Thyroid gland (tissue), 4 donors: ENCODE results near the gene POLR2A. TPM values are rescaled to one million over a fixed set of nuclear protein-coding genes. Genes with fewer than 3 reads are reported as not detected.

Experiments
- DNase-seq, 2 donors: peaks; one replicate each; pipeline ENCODE4 v3.0.0-alpha.2; 2019
- H3K27ac ChIP-seq, 3 donors: fragments of 200-600 bp; sonication (generic); 1 replicate in 2 of 3; 2 replicates in 1 of 3; pipeline ENCODE4 v1.5.1; 2016 to 2019; ENCODE audit warnings: mild to moderate bottlenecking in 1 of 3, moderate library complexity in 1 of 3
- H3K27me3 ChIP-seq: fragments of 200-600 bp; sonication (generic); one replicate; pipeline ENCODE4 v1.5.1; 2019
- H3K36me3 ChIP-seq, 2 donors: fragments of 200-600 bp; sonication (generic); one replicate each; pipeline ENCODE4 v1.5.1; 2016 to 2019
- H3K4me1 ChIP-seq, 2 donors: fragments of 200-600 bp; sonication (generic); one replicate each; pipeline ENCODE4 v1.5.1; 2017 to 2019
- H3K4me3 ChIP-seq, 3 donors: fragments of 200-600 bp; sonication (generic); replicated peaks in 1 of 3; 1 replicate in 2 of 3; 2 replicates in 1 of 3; pipeline ENCODE4 v1.5.1; 2016; ENCODE audit warnings: mild to moderate bottlenecking in 1 of 3
- H3K9me3 ChIP-seq: fragments of 200-600 bp; sonication (generic); one replicate; pipeline ENCODE4 v1.5.1; 2017
- POLR2A ChIP-seq, 2 donors: fragments of 450-650 bp; IDR thresholded peaks; one replicate each; pipeline ENCODE4 v1.6.1; 2017; ENCODE audit warnings: antibody characterized with exemption in 2 of 2, mild to moderate bottlenecking in 2 of 2, moderate library complexity in 1 of 2
- WGBS, 2 donors: methylation state at CpG; one replicate each; pipeline ENCODE4 v1.1.5; 2017; 5-methylcytosine and 5-hydroxymethylcytosine counted together
- intact Hi-C: fragments of 100-400 bp; cut with DNase I; formaldehyde crosslinking; loops from one replicate; pipeline ENCODE4 v1.15.1; 2023
- total RNA-seq, 4 donors: library from RNA; depleted of rRNA; stranded (reverse); fragments of >200 nt; gene quantifications; one replicate each; pipeline ENCODE4 v1.2.3, GENCODE V29; 2016
- TF ChIP-seq, protein P1 (sequence below), 6 experiments: fragments of 200-600 bp in 3 of 6; fragments of 450-650 bp in 3 of 6; sonication (generic) in 3 of 6; IDR thresholded peaks; one replicate each; pipeline ENCODE4 v1.5.1; 2016 to 2019; ENCODE audit warnings: antibody characterized with exemption in 6 of 6, mild to moderate bottlenecking in 2 of 6, inconsistent platforms in 1 of 6, moderate library complexity in 1 of 6

Gene POLR2A
- total RNA-seq, 4 donors from 2014 or later, result 47.6 to 125 (median 82.2) TPM

DNA sequence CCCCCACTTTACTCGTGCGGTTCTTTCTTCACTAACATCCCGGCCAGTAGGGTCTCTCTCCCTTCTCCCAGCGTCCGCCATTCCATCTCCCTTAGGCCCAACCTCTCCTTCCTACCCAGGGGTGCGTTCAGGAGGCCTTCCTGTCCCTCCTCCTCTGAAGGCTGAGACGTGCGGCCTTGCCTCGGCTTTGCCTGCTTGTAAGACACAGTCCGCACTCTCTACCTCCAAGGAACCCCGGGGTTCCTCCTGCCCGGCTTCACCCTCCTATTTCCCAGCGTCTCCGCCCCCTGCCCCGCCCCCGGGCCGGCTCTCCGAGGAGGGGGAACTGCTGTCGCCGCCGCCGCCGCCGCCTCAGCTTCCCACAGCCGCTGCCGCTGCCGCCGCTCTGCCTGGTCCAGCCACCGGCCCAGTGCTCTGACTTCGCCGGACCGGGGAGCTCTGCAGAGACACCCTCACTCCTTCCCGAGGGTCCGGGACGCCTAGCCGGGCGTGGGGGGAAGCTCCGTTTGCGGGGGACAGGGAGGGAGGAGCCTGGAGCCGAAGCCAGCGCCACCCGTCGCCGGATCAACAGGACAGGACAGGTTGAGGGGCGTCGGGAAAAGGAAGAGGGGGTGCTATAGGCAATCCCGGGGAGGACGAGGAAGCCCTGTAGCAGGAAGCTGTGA is 46.1 kb upstream of the POLR2A start:
- DNase-seq, result peak; percentile 80 to 82
- 10% methylated on average over 43 to 46 of the region's 48 CpGs for WGBS, 2 donors
- peak in 1 of 2 donors; percentile 57 for TF ChIP-seq POLR2A (IDR thresholded peaks at IDR 0.05)
- TF ChIP-seq, protein P1, sequence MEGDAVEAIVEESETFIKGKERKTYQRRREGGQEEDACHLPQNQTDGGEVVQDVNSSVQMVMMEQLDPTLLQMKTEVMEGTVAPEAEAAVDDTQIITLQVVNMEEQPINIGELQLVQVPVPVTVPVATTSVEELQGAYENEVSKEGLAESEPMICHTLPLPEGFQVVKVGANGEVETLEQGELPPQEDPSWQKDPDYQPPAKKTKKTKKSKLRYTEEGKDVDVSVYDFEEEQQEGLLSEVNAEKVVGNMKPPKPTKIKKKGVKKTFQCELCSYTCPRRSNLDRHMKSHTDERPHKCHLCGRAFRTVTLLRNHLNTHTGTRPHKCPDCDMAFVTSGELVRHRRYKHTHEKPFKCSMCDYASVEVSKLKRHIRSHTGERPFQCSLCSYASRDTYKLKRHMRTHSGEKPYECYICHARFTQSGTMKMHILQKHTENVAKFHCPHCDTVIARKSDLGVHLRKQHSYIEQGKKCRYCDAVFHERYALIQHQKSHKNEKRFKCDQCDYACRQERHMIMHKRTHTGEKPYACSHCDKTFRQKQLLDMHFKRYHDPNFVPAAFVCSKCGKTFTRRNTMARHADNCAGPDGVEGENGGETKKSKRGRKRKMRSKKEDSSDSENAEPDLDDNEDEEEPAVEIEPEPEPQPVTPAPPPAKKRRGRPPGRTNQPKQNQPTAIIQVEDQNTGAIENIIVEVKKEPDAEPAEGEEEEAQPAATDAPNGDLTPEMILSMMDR (IDR thresholded peaks at IDR 0.05), result no peak
- no peaks in the 10 kb centered on the region for H3K36me3 ChIP-seq
- intact Hi-C loops, result loop anchor here (5.0 kb wide), 2 partner anchors 86 to 124 kb away; partner anchors contain the start of genes KCTD11 and SENP3
- H3K27me3 ChIP-seq, result no peaks in the 10 kb centered on the region
- H3K9me3 ChIP-seq, result no peaks in the 10 kb centered on the region
- H3K27ac ChIP-seq, result peak overlapping the region; percentile 48 to 67 (median 63)
- H3K4me1 ChIP-seq, result peaks cover 31 to 51% of the 10 kb centered on the region in 2 donors
- H3K4me3 ChIP-seq, result peak overlapping the region in 2 of 3 donors; percentile 25 to 38

DNA sequence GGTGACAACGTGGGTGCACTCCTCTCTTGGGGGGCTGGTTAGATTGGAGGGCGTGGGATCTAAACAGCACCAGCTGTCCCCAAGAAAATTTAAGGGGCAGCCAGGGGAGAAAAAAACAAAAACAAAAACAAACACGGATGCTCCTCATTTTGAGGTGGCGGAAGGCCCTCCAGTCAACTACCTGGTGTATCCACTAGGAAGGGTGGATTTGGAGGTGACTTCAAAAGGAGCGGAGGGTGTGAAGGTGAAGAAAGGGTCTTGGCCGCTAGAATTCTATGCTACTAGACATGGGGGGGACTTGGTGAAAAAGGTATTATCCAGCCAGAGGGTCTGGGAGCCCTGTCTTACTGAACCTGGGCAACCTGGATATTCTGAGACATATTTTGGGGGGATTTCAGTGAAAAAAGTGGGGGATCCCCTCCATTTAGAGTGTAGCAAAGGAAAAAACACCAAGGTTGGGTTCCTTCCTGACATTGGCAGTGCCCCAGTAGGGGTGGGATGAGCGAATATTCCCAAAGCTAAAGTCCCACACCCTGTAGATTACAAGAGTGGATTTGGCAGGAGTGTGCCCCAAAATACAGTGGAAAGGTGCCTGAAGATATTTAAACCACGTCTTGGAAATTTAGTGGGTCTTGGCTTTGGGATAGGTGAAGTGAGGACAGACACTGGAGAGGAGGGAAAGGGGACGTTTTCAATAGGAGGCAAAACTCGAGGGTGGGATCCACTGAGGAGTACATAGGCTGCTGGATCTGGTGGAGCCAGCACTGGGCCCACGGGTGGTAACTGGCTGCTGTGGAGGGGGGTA is 45.3 kb upstream of the POLR2A start:
- no peaks in the 10 kb centered on the region for H3K9me3 ChIP-seq
- intact Hi-C loops, result loop anchor here (5.0 kb wide), 2 partner anchors 87 to 123 kb away; partner anchors contain the start of genes KCTD11 and SENP3
- WGBS, 2 donors, result 41 to 44% methylated on average over 11 of the region's 11 CpGs
- H3K27ac ChIP-seq, result peak overlapping the region in 1 of 3 donors; percentile 63
- peaks cover 31 to 51% of the 10 kb centered on the region in 2 donors for H3K4me1 ChIP-seq
- no peak for DNase-seq
- no peaks in the 10 kb centered on the region for H3K36me3 ChIP-seq
- H3K27me3 ChIP-seq, result no peaks in the 10 kb centered on the region
- no peak for TF ChIP-seq POLR2A (IDR thresholded peaks at IDR 0.05)
- H3K4me3 ChIP-seq, result peak overlapping the region in 1 of 3 donors; percentile 51

DNA sequence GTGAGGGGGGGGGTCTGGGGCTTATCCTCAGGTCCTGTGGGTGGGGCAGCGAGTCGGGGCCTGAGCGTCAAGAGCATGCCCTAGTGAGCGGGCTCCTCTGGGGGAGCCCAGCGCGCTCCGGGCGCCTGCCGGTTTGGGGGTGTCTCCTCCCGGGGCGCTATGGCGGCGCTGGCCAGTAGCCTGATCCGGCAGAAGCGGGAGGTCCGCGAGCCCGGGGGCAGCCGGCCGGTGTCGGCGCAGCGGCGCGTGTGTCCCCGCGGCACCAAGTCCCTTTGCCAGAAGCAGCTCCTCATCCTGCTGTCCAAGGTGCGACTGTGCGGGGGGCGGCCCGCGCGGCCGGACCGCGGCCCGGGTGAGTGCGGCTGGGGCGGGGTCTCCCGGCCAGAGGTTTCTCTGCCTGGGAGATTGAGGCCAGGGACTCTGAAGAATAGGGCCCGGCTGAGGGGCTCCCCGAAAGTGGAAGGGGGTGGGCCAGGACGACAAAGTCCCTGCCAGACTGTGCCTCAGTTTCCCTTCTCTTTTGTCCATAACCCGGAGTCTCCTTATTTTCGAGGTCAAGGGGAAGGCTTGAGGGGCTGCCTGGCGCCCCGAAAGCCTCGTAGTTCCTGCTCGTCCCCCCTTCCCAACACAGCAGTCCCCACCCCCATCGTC is 44.6 kb upstream of the POLR2A start, which contains the start of gene FGF11:
Gene FGF11, plus strand, starts transcription at position 51 of the 651 bp plus-strand sequence. Its CDS starts 109 bp downstream, at position 160.
- H3K27ac ChIP-seq, result peak within 1 kb of the TSS in 2 of 3 donors; percentile 69 to 82
- no peaks in the 10 kb centered on the region for H3K27me3 ChIP-seq
- intact Hi-C loops, result loop anchor here (5.0 kb wide), 3 partner anchors 38 to 123 kb away; partner anchors contain the start of genes KCTD11, SENP3 and ZBTB4
- H3K4me3 ChIP-seq, result peak within 1 kb of the TSS in 2 of 3 donors; percentile 42 to 51
- 2% methylated on average over 14 to 23 of the region's 50 CpGs for WGBS, 2 donors
- no peaks in the 10 kb centered on the region for H3K9me3 ChIP-seq
- no peak for TF ChIP-seq POLR2A (IDR thresholded peaks at IDR 0.05)
- TF ChIP-seq, protein P1 (IDR thresholded peaks at IDR 0.05), result no peak
- peak; percentile 19 to 24 for DNase-seq
- no peaks in the 10 kb centered on the region for H3K36me3 ChIP-seq
- peaks cover 31 to 53% of the 10 kb centered on the region in 2 donors for H3K4me1 ChIP-seq

DNA sequence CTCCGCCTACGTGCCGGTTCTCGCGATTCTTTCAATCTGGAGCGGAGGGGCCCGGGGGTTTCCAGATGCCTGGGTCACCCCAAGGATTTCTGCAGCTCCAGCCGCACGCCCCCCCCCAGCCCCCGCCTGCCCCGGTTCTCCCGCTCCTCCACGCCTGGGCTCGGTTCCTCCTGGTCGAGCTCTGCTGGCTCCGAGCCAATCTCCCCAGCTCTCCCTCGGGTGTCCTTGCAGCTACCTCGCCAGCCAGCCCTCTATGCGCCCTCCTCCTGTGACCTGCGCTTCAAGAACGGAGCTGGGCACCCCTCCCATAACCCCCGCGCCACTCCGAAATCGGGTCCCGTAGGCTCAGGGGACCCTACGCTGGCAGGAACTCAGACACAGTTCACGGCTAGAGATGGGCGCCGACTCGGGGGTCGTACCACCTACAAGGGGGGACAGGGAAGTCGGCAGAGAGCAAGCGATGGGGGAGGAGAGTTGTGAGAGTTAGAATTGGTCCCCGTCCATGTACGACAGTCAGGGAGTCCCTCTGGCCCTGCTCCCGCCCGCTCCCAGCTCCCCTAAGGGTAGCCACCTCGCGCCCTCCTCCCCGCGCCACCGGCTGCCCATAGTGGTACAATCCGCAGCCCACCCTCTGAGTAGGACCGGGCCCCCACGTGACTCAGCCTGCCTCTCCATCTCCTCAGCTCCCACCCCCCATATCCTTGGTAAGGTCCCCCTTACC is 43.9 kb upstream of the POLR2A start:
- Histone ChIP-seq H3K27ac (peak overlapping the region in 2 of 3 donors; percentile 69 to 82), H3K4me3 (peak overlapping the region in 2 of 3 donors; percentile 42 to 51), H3K36me3 (no peaks in the 10 kb centered on the region), H3K9me3 (no peaks in the 10 kb centered on the region), H3K27me3 (no peaks in the 10 kb centered on the region), H3K4me1 (peaks cover 35 to 58% of the 10 kb centered on the region in 2 donors)
- WGBS, 2 donors, result 2% methylated on average over 28 to 37 of the region's 46 CpGs
- intact Hi-C loops, result loop anchor here (5.0 kb wide), 1 partner anchor 37 kb away; the partner anchor contains the start of gene ZBTB4
- peak in 1 of 2 donors; percentile 36 for TF ChIP-seq POLR2A (IDR thresholded peaks at IDR 0.05)
- TF ChIP-seq, protein P1 (IDR thresholded peaks at IDR 0.05), result peak in 1 of 6 experiments; percentile 9
- peak; percentile 94 to 95 for DNase-seq
